Astrocyte of the cerebellum (primary cell): Measurements from ENCODE around the gene SRPK2.
"Not testable (repeated sequence)": the region's sequence is repeated elsewhere in the genome, so short reads cannot be mapped to it uniquely, and the experiment has no call there.

Experiments
- DNase-seq: peaks from one replicate; pipeline ENCODE4 v3.0.0-alpha.2; 2011; ENCODE audit warnings: low read depth
- H3K4me3 ChIP-seq: 2 replicates; pipeline ENCODE4 v1.5.1; 2011; ENCODE audit warnings: mild to moderate bottlenecking, low read depth, low read length, moderate library complexity
- in situ Hi-C: cut with HindIII; loops from 2 replicates; pipeline ENCODE4 v1.10.0; 2017; ENCODE audit warnings: low sequenced_read_pairs
- TF ChIP-seq, protein P1 (sequence below): IDR thresholded peaks from 2 replicates; pipeline ENCODE4 v1.5.1; 2012; ENCODE audit warnings: low read length, low read depth, moderate library complexity, mild to moderate bottlenecking; ENCODE audit errors: missing control alignments

The SRPK2 gene

DNA sequence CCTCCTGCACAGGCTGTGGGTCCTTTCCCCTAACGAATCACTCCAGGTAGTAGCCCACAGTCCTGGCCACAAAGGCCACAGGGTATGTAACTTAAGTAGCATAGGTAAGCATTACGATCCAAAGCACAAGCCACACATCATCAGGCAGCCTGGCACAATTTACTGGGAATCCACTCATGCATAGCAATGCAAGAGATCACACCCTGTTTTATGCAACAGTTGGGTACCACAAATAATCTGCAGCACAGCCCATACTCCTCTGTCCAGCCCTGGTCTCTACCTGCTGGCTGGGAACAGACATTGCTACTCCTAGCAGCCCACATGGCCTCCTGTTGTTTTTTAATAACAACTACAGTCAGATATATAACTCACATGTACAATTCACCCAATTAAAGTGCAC is 34.3 kb downstream of the SRPK2 start:
- TF ChIP-seq, protein P1, sequence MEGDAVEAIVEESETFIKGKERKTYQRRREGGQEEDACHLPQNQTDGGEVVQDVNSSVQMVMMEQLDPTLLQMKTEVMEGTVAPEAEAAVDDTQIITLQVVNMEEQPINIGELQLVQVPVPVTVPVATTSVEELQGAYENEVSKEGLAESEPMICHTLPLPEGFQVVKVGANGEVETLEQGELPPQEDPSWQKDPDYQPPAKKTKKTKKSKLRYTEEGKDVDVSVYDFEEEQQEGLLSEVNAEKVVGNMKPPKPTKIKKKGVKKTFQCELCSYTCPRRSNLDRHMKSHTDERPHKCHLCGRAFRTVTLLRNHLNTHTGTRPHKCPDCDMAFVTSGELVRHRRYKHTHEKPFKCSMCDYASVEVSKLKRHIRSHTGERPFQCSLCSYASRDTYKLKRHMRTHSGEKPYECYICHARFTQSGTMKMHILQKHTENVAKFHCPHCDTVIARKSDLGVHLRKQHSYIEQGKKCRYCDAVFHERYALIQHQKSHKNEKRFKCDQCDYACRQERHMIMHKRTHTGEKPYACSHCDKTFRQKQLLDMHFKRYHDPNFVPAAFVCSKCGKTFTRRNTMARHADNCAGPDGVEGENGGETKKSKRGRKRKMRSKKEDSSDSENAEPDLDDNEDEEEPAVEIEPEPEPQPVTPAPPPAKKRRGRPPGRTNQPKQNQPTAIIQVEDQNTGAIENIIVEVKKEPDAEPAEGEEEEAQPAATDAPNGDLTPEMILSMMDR = no peak
- in situ Hi-C loops = no loop called here

DNA sequence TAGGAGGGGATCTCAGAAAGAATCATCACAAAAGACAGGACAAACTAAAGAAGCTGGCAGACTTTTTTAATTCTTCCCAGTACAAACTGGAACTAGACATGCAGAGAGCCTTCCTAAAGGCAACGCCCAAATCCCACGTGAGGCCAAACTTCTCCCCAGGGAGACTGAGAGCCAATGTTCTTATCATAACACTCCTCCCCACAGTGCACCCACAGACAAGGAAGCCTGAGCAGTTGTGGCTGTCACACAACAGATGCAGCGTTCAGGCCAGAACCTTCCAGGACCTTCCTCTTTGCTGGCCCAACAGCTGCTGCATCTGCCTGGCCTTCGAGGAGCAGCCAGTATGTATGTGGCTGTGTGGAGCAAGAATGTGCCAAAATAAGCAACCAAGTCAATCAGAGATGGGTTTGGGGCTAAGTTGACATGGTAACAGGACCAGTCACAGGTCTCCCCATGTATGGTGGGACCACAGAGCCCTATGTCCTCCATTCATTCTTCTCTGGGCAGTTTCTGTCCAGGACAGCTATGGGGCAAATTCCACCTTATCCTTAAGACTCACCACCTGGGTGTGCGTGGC is 34.9 kb downstream of the SRPK2 start:
- in situ Hi-C loops = no loop called here
- DNase-seq = no peak
- H3K4me3 ChIP-seq = no peak overlapping the region
- TF ChIP-seq, protein P1 = no peak

More for the DNA sequence above, 34.3 kb downstream of the SRPK2 start:
- no peak for DNase-seq
- H3K4me3 ChIP-seq = no peak overlapping the region

DNA sequence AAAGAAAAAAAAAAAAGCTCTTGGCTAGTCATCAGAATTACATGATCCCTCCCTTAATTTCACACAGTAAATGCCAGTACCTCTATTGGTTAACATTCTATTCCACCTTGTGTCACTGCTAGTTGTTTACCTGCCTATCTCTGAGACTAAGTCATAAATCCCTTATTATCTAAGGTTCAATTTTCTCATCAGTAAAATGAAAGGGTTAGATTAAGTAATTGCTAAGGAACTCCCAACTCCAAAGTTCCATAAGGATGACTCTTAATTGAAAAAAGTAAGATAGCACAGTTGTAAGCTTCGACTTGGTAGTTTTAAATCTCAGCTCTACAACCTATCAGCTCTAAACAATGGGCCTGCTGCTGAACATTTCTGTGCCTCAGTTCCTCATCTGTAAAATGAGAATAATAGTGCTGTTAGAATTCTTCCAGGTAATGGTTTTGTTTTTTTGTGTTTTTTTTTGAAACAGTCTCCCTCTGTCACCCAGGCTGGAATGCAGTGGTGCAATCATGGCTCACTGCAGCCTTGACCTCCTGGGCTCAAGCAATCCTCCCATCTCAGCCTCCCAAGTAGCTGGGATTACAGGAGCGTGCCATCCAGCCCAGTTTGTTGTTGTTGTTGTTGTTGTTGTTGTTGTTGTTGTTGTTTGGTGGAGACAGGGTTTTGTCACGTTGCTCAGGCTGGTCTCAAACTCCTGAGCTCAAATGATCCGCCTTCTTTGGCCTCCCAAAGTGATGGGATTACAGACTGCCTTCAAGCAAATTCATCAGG is 35.6 kb downstream of the SRPK2 start:
- TF ChIP-seq, protein P1 = no peak
- DNase-seq = no peak
- in situ Hi-C loops = no loop called here
- H3K4me3 ChIP-seq = no peak overlapping the region

DNA sequence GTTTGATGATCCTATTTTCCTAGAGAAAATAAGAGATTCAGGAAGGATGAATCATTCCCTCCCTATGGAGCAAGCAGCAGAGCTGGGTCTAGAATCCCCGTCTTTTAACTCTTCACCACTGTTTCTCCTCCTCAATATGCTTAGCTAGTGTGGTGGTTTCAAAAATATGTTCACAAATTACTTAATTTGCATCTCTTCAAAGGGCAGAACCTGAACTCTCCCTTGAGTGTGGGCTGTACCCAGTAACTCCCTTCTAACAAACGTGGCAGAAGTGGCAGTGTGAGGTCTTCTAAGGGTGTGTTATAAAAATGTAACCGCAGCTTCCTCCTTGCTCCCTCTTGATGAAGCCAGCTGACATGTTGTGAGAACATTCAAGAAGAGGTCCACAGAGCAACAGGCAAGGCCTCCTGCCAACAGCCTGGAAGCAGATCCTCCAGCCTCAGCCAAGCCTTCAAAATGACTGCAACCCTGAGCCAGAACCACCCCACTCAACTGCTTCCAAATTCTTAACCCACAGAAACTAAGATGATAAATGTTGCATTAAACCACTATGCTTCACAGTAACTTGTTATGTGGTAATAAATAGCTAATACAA is 36.6 kb downstream of the SRPK2 start:
- in situ Hi-C loops = no loop called here
- no peak overlapping the region for H3K4me3 ChIP-seq
- peak; percentile 98 for DNase-seq
- TF ChIP-seq, protein P1 = no peak

DNA sequence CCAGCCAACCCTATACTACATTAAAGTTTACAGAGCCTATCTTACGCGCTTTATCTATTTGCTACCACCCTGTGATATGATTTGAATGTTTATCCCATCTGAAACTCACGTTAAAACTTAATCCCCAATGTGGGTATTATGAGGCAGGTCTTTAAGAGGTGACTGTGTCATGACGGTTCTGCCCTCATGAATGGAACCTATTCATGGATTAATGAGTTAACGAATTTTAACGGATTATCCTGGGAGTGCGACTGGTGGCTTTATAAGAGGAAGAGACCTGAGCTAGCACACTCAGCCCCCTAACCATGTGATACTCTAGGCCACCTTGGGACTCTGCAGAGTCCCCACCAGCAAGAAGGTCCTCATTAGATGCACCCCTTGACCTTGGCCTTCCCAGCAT is 37.8 kb downstream of the SRPK2 start:
- TF ChIP-seq, protein P1 = no peak
- in situ Hi-C loops = no loop called here
- H3K4me3 ChIP-seq = no peak overlapping the region
- no peak for DNase-seq

DNA sequence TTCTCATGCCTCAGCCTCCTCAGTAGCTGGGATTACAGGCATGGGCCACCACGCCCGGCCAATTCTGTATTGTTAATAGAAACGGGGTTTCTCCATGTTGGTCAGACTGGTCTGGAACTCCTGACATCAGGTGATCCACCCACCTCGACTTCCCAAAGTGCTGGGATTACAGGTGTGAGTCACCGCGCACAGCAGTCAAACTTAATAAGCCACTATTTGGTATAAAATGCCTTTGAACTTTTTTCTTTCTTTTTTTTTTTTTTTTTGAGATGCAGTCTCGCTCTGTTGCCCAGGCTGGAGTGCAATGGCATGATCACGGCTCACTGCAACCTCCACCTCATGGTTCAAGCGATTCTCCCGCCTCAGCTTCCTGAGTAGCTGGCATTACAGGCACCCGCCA is 40.5 kb downstream of the SRPK2 start:
- in situ Hi-C loops, DNase-seq: not testable (repeated sequence)

More for the DNA sequence above, 40.5 kb downstream of the SRPK2 start:
- H3K4me3 ChIP-seq = not testable (repeated sequence)
